DND-41 (cell line): ENCODE measurements around the gene DSN1.

Experiments
- EZH2 ChIP-seq: IDR thresholded peaks from 3 replicates; pipeline ENCODE4 v1.6.1; 2012; ENCODE audit warnings: borderline replicate concordance, low read depth, mild to moderate bottlenecking, moderate library complexity, low read length, inconsistent platforms; ENCODE audit not compliant: severe bottlenecking
- TF ChIP-seq, protein P1 (sequence below): IDR thresholded peaks from 2 replicates; pipeline ENCODE4 v1.5.1; 2012; ENCODE audit warnings: borderline replicate concordance, low read length, moderate library complexity, mild to moderate bottlenecking; ENCODE audit not compliant: poor library complexity, severe bottlenecking; ENCODE audit errors: extremely low read depth

DNA sequence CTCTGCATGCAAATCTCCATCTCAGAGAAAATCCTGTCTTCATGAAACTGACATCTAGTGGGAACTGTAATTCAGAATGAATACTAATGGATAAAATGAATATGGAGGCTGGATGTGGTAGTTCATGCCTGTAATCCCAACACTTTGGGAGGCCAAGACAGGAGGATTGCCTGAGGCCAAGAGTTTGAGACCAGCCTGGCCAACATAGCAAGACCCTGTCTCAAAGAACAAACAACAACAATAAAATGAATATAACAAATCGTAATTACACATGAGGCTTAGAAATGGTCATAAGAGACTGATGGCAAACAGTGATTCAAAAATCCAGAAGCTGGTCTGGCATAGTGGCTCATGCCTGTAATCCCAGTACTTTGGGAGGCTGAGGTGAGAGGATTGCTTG, 44.6 kb upstream of the DSN1 start:
- no peak for TF ChIP-seq EZH2
- TF ChIP-seq, protein P1, sequence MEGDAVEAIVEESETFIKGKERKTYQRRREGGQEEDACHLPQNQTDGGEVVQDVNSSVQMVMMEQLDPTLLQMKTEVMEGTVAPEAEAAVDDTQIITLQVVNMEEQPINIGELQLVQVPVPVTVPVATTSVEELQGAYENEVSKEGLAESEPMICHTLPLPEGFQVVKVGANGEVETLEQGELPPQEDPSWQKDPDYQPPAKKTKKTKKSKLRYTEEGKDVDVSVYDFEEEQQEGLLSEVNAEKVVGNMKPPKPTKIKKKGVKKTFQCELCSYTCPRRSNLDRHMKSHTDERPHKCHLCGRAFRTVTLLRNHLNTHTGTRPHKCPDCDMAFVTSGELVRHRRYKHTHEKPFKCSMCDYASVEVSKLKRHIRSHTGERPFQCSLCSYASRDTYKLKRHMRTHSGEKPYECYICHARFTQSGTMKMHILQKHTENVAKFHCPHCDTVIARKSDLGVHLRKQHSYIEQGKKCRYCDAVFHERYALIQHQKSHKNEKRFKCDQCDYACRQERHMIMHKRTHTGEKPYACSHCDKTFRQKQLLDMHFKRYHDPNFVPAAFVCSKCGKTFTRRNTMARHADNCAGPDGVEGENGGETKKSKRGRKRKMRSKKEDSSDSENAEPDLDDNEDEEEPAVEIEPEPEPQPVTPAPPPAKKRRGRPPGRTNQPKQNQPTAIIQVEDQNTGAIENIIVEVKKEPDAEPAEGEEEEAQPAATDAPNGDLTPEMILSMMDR = no peak
